Neural progenitor cell (in vitro differentiated cells): ENCODE data around the gene ESPN. TPM values are rescaled to one million over a fixed set of nuclear protein-coding genes. Genes with fewer than 3 reads are reported as not detected.

Source experiments
- DNase-seq: peaks from one replicate; pipeline ENCODE4 v3.0.0-alpha.2; 2016; ENCODE audit warnings: low spot score
- H2AFZ ChIP-seq: fragments of 200-600 bp; sonication (generic); replicated peaks from 2 replicates; pipeline ENCODE4 v1.6.1; 2016; ENCODE audit warnings: antibody characterized with exemption
- H3F3A ChIP-seq: fragments of 200-600 bp; sonication (generic); 2 replicates; pipeline ENCODE4 v1.6.1; 2016; ENCODE audit warnings: antibody characterized with exemption, low read depth
- H3K27ac ChIP-seq: fragments of 200-600 bp; sonication (generic); 2 replicates; pipeline ENCODE4 v1.5.1; 2016; ENCODE audit warnings: mild to moderate bottlenecking
- H3K27me3 ChIP-seq: fragments of 200-600 bp; sonication (generic); 2 replicates; pipeline ENCODE4 v1.6.1; 2016; ENCODE audit warnings: mild to moderate bottlenecking, moderate library complexity
- H3K36me3 ChIP-seq: fragments of 200-600 bp; sonication (generic); 2 replicates; pipeline ENCODE4 v1.5.1; 2016
- H3K4me1 ChIP-seq: fragments of 200-600 bp; sonication (generic); 2 replicates; pipeline ENCODE4 v1.6.1; 2016; ENCODE audit warnings: mixed run types
- H3K4me2 ChIP-seq: fragments of 200-600 bp; sonication (generic); 2 replicates; pipeline ENCODE4 v1.6.1; 2016
- H3K4me3 ChIP-seq: fragments of 200-600 bp; sonication (generic); 2 replicates; pipeline ENCODE4 v1.5.1; 2016
- H3K79me2 ChIP-seq: fragments of 200-600 bp; sonication (generic); 2 replicates; pipeline ENCODE4 v1.6.1; 2016; ENCODE audit warnings: low read depth
- H3K9ac ChIP-seq: fragments of 200-600 bp; sonication (generic); 2 replicates; pipeline ENCODE4 v1.6.1; 2016
- H3K9me3 ChIP-seq: fragments of 200-600 bp; sonication (generic); 2 replicates; pipeline ENCODE4 v1.5.1; 2016; ENCODE audit warnings: low read depth
- H4K20me1 ChIP-seq: fragments of 200-600 bp; sonication (generic); 2 replicates; pipeline ENCODE4 v1.6.1; 2016; ENCODE audit warnings: low read depth
- H3K27ac Mint-ChIP-seq: 3 replicates; pipeline ENCODE4 v1.8.0; 2021; ENCODE audit warnings: mixed read lengths
- H3K27me3 Mint-ChIP-seq: 2 replicates; pipeline ENCODE4 v1.8.0; 2022; ENCODE audit warnings: low read depth, mild to moderate bottlenecking, inconsistent platforms, moderate library complexity, mixed read lengths; ENCODE audit not compliant: insufficient read depth
- H3K36me3 Mint-ChIP-seq: 3 replicates; pipeline ENCODE4 v1.8.0; 2021; ENCODE audit warnings: mixed read lengths
- H3K4me1 Mint-ChIP-seq: 3 replicates; pipeline ENCODE4 v1.8.0; 2021; ENCODE audit warnings: mixed read lengths
- H3K4me3 Mint-ChIP-seq: 3 replicates; pipeline ENCODE4 v1.8.0; 2021; ENCODE audit warnings: mild to moderate bottlenecking, moderate library complexity, mixed read lengths
- H3K9me3 Mint-ChIP-seq: 3 replicates; pipeline ENCODE4 v1.8.0; 2020; ENCODE audit warnings: mixed read lengths
- EZH2 ChIP-seq: fragments of 200-600 bp; sonication (generic); IDR thresholded peaks from 2 replicates; pipeline ENCODE4 v1.6.1; 2017; ENCODE audit warnings: antibody characterized with exemption, mild to moderate bottlenecking, moderate library complexity
- EZH2phosphoT487 ChIP-seq: fragments of 200-600 bp; sonication (generic); IDR thresholded peaks from 2 replicates; pipeline ENCODE4 v1.6.1; 2017; ENCODE audit warnings: antibody characterized with exemption
- total RNA-seq: library from RNA; depleted of rRNA; stranded (reverse); fragments of >200 nt; gene quantifications from 2 replicates; pipeline ENCODE4 v1.2.3, GENCODE V29; 2015; ENCODE audit warnings: low replicate concordance
- TF ChIP-seq, protein P1 (sequence below): fragments of 200-600 bp; sonication (generic); IDR thresholded peaks from 2 replicates; pipeline ENCODE4 v1.5.1; 2017; ENCODE audit warnings: antibody characterized with exemption, mild to moderate bottlenecking

The ESPN gene
- total RNA-seq, 1 donor from 2014 or later, result 7.1 TPM

DNA sequence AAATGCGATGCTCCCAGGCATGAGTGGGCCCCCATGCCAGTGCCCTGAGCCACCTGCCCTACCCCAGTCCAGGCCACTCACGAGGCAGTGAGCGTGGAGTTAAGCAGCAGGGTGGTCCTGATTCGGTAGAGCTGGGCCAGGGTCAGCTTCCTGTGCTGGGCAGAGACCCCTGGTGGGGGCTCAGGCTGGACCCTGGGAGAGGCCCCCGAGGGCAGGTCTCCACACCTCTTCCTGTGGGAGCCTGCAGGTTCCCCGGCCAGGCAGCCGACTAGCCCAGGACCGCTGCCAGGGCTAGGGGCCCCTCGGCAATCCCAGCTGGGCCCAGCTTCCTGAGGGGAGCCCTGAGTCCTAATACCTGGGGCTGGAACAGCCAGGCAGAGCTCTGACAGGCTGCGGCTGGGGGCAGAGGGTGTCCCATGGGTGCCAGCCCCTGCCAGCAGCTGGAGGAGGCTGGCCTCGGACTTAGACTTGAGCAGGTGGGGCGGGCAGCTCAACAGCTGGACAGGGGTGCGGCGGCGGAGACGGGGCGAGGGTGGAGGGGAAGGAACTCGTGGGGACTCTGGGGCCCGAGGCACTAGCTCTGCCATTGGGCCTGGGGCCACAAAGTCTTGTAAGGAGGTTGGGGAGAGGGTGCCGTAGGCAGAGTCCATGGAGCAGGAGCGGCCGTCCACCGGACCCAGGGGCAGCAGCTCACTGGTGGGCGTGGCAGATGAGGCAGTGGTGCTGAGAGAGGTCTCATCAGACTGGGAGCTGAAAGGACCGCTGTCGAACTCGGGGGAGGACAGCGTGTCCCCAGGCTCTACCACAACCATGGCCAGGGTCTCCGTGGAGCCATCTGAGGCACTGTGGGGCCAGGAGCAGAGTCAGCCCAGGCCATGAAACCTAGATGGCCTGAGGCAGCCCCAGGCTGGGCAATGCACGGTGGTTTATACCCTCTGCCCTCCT lies 43.4 kb downstream of the ESPN start:
- H3F3A ChIP-seq, result no peaks in the 10 kb centered on the region
- no peak for TF ChIP-seq EZH2phosphoT487
- TF ChIP-seq, protein P1, sequence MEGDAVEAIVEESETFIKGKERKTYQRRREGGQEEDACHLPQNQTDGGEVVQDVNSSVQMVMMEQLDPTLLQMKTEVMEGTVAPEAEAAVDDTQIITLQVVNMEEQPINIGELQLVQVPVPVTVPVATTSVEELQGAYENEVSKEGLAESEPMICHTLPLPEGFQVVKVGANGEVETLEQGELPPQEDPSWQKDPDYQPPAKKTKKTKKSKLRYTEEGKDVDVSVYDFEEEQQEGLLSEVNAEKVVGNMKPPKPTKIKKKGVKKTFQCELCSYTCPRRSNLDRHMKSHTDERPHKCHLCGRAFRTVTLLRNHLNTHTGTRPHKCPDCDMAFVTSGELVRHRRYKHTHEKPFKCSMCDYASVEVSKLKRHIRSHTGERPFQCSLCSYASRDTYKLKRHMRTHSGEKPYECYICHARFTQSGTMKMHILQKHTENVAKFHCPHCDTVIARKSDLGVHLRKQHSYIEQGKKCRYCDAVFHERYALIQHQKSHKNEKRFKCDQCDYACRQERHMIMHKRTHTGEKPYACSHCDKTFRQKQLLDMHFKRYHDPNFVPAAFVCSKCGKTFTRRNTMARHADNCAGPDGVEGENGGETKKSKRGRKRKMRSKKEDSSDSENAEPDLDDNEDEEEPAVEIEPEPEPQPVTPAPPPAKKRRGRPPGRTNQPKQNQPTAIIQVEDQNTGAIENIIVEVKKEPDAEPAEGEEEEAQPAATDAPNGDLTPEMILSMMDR, result no peak
- no peak for TF ChIP-seq EZH2
- no peaks in the 10 kb centered on the region for H3K36me3 ChIP-seq
- H3K9ac ChIP-seq, result no peak overlapping the region
- Mint-ChIP-seq H3K27ac (no peak overlapping the region), H3K4me1 (no peaks in the 10 kb centered on the region), H3K27me3 (peaks cover 4% of the 10 kb centered on the region), H3K4me3 (no peak overlapping the region), H3K9me3 (no peaks in the 10 kb centered on the region), H3K36me3 (peaks cover 5% of the 10 kb centered on the region)
- no peak overlapping the region for H3K4me3 ChIP-seq
- H3K79me2 ChIP-seq, result no peaks in the 10 kb centered on the region
- no peak for DNase-seq
- no peak overlapping the region for H3K4me2 ChIP-seq
- H2AFZ ChIP-seq, result no peak overlapping the region
- no peaks in the 10 kb centered on the region for H4K20me1 ChIP-seq
- no peaks in the 10 kb centered on the region for H3K9me3 ChIP-seq
- H3K27ac ChIP-seq, result no peak overlapping the region
- peaks cover 10% of the 10 kb centered on the region for H3K4me1 ChIP-seq
- H3K27me3 ChIP-seq, result peaks cover 28% of the 10 kb centered on the region

DNA sequence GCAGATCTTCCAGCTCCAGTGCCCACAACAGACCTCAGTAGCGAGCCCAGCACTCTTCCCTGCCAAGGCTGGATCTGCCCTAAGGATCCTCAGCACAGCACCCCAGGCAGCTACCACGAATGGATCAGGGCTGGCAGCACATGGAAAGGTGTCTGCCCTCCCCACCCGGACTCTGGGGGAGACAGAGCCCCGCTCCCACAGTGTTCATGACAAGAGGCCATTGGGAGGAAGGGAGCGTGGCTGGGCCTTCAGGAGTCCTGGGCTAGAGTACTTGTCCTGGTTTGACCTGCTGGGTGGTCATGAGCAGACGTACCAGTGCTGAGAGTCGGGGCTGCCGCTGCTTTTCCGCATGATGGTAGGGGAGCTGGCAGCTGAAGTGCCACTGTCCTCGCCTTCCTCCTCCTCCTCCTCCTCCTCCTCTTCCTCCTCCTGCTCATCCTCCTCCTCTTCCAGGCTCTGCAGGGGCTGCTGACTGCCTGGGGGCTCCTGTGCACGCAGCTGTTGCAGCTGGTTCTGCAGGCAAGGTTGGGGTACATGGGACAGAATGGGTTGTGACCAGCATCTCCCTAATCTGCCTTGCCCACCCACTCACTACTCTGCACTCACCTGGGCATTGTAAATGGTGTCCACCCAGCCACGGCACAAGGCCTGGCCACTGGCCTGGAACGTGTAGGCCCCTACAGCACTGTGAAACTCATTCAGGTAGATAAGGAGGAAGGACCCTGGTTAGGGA lies 44.3 kb downstream of the ESPN start:
- H3K27me3 ChIP-seq, result peaks cover 28% of the 10 kb centered on the region
- no peak overlapping the region for H3K4me2 ChIP-seq
- no peaks in the 10 kb centered on the region for H3K4me1 Mint-ChIP-seq
- H2AFZ ChIP-seq, result no peak overlapping the region
- peaks cover 5% of the 10 kb centered on the region for H3K36me3 Mint-ChIP-seq
- H3K4me3 Mint-ChIP-seq, result peak overlapping the region; percentile 72
- peaks cover 2% of the 10 kb centered on the region for H4K20me1 ChIP-seq
- H3K9me3 Mint-ChIP-seq, result no peaks in the 10 kb centered on the region
- H3K27ac Mint-ChIP-seq, result no peak overlapping the region
- no peak overlapping the region for H3K9ac ChIP-seq
- no peak for DNase-seq
- no peaks in the 10 kb centered on the region for H3K79me2 ChIP-seq
- peaks cover 4% of the 10 kb centered on the region for H3K27me3 Mint-ChIP-seq
- no peak overlapping the region for H3K27ac ChIP-seq
- no peak for TF ChIP-seq EZH2
- no peak for TF ChIP-seq EZH2phosphoT487
- TF ChIP-seq, protein P1, result no peak
- no peaks in the 10 kb centered on the region for H3K9me3 ChIP-seq
- no peak overlapping the region for H3K4me3 ChIP-seq
- no peaks in the 10 kb centered on the region for H3F3A ChIP-seq
- peaks cover 10% of the 10 kb centered on the region for H3K4me1 ChIP-seq
- H3K36me3 ChIP-seq, result no peaks in the 10 kb centered on the region

DNA sequence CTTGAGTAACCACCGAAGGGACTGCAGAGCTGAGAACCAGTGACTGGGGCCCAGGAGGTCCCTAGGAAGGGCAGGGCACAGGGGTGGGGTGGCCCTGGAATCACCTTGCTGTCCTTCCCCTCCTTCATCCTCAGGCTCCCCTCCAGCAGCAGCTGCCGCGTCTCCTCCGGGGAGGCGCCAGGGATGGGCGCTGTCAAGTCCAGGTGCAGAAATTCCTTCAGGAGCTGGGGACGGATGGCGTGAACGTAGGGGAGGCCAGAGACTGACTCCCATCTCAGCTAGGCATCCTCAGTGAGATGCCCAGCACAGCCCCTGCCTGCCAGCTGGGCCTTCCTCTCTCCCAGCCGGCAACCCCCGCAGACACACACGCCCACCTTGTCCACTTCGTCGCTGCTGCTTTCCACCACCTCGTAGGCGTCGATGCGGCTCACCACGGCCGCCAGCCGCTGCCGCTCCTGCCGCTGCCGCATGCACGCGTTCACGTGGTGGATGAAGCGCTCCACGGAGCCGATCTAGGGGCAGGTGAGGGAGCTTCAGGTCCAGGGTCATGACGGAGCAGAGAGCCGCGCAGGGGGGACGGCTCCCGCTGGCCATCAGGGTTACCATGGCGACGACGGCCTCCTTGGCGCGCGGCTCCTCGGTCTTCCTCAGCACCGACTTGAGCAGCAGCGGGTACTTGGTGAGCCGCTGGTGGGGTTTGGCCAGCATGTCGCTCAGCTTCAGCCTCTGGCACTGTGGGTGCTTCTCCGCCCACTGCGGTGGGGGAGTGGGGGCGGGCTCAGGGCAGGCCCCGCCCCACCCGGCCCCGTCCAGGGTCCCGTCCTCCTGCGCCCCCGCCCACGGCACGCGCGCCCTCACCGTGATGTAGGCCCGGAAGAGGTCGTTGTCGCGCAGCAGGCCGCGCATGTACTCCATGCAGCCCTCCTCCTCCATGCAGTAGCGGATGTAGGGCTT lies 45.8 kb downstream of the ESPN start:
- H3K27me3 ChIP-seq, result peaks cover 26% of the 10 kb centered on the region
- H3K9me3 ChIP-seq, result no peaks in the 10 kb centered on the region
- H3K27ac ChIP-seq, result no peak overlapping the region
- TF ChIP-seq EZH2, result no peak
- no peak for TF ChIP-seq EZH2phosphoT487
- TF ChIP-seq, protein P1, result no peak
- no peak for DNase-seq
- peaks cover 5% of the 10 kb centered on the region for H3K36me3 Mint-ChIP-seq
- H3K4me3 Mint-ChIP-seq, result no peak overlapping the region
- H3F3A ChIP-seq, result no peaks in the 10 kb centered on the region
- no peak overlapping the region for H3K27ac Mint-ChIP-seq
- H2AFZ ChIP-seq, result no peak overlapping the region
- H3K27me3 Mint-ChIP-seq, result peaks cover 4% of the 10 kb centered on the region
- no peak overlapping the region for H3K4me3 ChIP-seq
- H3K9ac ChIP-seq, result no peak overlapping the region
- H3K36me3 ChIP-seq, result no peaks in the 10 kb centered on the region
- no peak overlapping the region for H3K4me2 ChIP-seq
- peaks cover 2% of the 10 kb centered on the region for H4K20me1 ChIP-seq
- peaks cover 8% of the 10 kb centered on the region for H3K4me1 ChIP-seq
- no peaks in the 10 kb centered on the region for H3K9me3 Mint-ChIP-seq
- no peaks in the 10 kb centered on the region for H3K79me2 ChIP-seq
- H3K4me1 Mint-ChIP-seq, result no peaks in the 10 kb centered on the region
